H1 (cell line): ENCODE results near the gene NEDD4L. TPM values are rescaled to one million over a fixed set of nuclear protein-coding genes. Genes with fewer than 3 reads are reported as not detected.

Experiments used
- CTCF ChIA-PET: fragments of 300-600 bp; sonication (Branson Sonifier 250); formaldehyde crosslinking; loops from one replicate; lab custom pipeline; 2021; ENCODE audit not compliant: partially characterized antibody; lab: Charles Lee
- POLR2A ChIA-PET: fragments of 300-600 bp; sonication (Branson Sonifier 250); formaldehyde crosslinking; loops from one replicate; lab custom pipeline; 2021; ENCODE audit warnings: inconsistent platforms; ENCODE audit not compliant: partially characterized antibody; lab: Charles Lee
- DNase-seq, 2 experiments: peaks; one replicate each; pipeline versions ENCODE4 v3.0.0 to v3.0.0-alpha.2; 2010 to 2022; ENCODE audit warnings: low spot score in 2 of 2, low read depth in 1 of 2, mixed read lengths in 1 of 2
- FAIRE-seq: peaks from 2 replicates; lab custom pipeline; 2011; peaks lifted over from hg19 to GRCh38; lab: Jason Lieb, UNC
- H2AFZ ChIP-seq: 2 replicates; pipeline ENCODE4 v1.8.1; 2012; ENCODE audit warnings: low read length, inconsistent platforms
- H2AK5ac ChIP-seq: 2 replicates; pipeline ENCODE4 v1.6.1; 2013; ENCODE audit warnings: low read depth, low read length
- H2BK120ac ChIP-seq: replicated peaks from 2 replicates; pipeline ENCODE3; 2013; ENCODE audit warnings: low read depth, low read length, inconsistent platforms
- H2BK12ac ChIP-seq: 2 replicates; pipeline ENCODE4 v1.6.1; 2013; ENCODE audit warnings: low read depth, low read length
- H2BK15ac ChIP-seq: 2 replicates; pipeline ENCODE4 v1.6.1; 2013; ENCODE audit warnings: low read length
- H2BK20ac ChIP-seq: 2 replicates; pipeline ENCODE4 v1.6.1; 2013; ENCODE audit warnings: low read length
- H2BK5ac ChIP-seq: 2 replicates; pipeline ENCODE4 v1.6.1; 2013; ENCODE audit warnings: low read depth, low read length
- H3K14ac ChIP-seq: 2 replicates; pipeline ENCODE4 v1.6.1; 2013; ENCODE audit warnings: inconsistent platforms; ENCODE audit not compliant: insufficient read length
- H3K18ac ChIP-seq: 2 replicates; pipeline ENCODE4 v1.6.1; 2013; ENCODE audit warnings: low read length; ENCODE audit errors: extremely low read depth
- H3K23ac ChIP-seq: 2 replicates; pipeline ENCODE4 v1.6.1; 2013; ENCODE audit warnings: inconsistent platforms; ENCODE audit not compliant: insufficient read length
- H3K23me2 ChIP-seq: 2 replicates; pipeline ENCODE4 v1.6.1; 2013; ENCODE audit warnings: low read depth, low read length
- H3K27ac ChIP-seq: 2 replicates; pipeline ENCODE4 v1.6.1; 2011; ENCODE audit warnings: low read depth, low read length, inconsistent platforms
- H3K27me3 ChIP-seq, 4 experiments: replicated peaks in 1 of 4; 1 replicate in 1 of 4; 2 replicates in 3 of 4; pipeline versions ENCODE4 v1.6.1 to v1.8.1; 2011 to 2013; ENCODE audit warnings: low read length in 3 of 4, mild to moderate bottlenecking in 3 of 4, inconsistent platforms in 2 of 4, mixed read lengths in 2 of 4, moderate library complexity in 1 of 4; ENCODE audit not compliant: control insufficient read depth in 3 of 4, insufficient read depth in 3 of 4; ENCODE audit errors: extremely low read depth in 1 of 4
- H3K36me3 ChIP-seq, 4 experiments: 2 replicates each; pipeline versions ENCODE4 v1.6.1 to v1.8.1; 2011 to 2013; ENCODE audit warnings: mild to moderate bottlenecking in 4 of 4, low read length in 3 of 4, moderate library complexity in 2 of 4, control low read depth in 1 of 4, inconsistent platforms in 1 of 4; ENCODE audit not compliant: insufficient read depth in 4 of 4, control insufficient read depth in 2 of 4
- H3K4ac ChIP-seq: replicated peaks from 2 replicates; pipeline ENCODE3; 2013; ENCODE audit warnings: low read length, low read depth, mixed read lengths, inconsistent platforms; ENCODE audit not compliant: insufficient read length
- H3K4me1 ChIP-seq, 4 experiments: replicated peaks in 1 of 4; 1 replicate in 1 of 4; 2 replicates in 3 of 4; pipeline versions ENCODE4 v1.6.1 to v1.8.1; 2011 to 2013; ENCODE audit warnings: low read length in 3 of 4, inconsistent platforms in 2 of 4, mixed read lengths in 1 of 4; ENCODE audit not compliant: insufficient read depth in 4 of 4, control insufficient read depth in 3 of 4
- H3K4me2 ChIP-seq, 2 experiments: 2 replicates each; pipeline versions ENCODE4 v1.6.1 to v1.8.1; 2011 to 2013; ENCODE audit warnings: low read depth in 2 of 2, low read length in 2 of 2, control low read depth in 1 of 2, inconsistent platforms in 1 of 2, mild to moderate bottlenecking in 1 of 2; ENCODE audit not compliant: insufficient read depth in 1 of 2
- H3K4me3 ChIP-seq, 4 experiments: fragments of 200-600, 300-600 bp in 1 of 4; sonication (generic), shearing (Covaris generic), sonication (Bioruptor Twin) in 1 of 4; 2 replicates each; pipeline versions ENCODE4 v1.5.1 to v1.8.1; 2011 to 2016; ENCODE audit warnings: low read length in 4 of 4, low read depth in 3 of 4, control low read depth in 2 of 4, inconsistent platforms in 2 of 4, mild to moderate bottlenecking in 2 of 4, mixed read lengths in 1 of 4, moderate library complexity in 1 of 4; ENCODE audit not compliant: insufficient read depth in 2 of 4; ENCODE audit errors: extremely low read depth in 1 of 4
- H3K56ac ChIP-seq: replicated peaks from 2 replicates; pipeline ENCODE3; 2013; ENCODE audit warnings: low read depth, mild to moderate bottlenecking, mixed read lengths, low read length, inconsistent platforms; ENCODE audit not compliant: insufficient read length
- H3K79me1 ChIP-seq: 2 replicates; pipeline ENCODE4 v1.6.1; 2013; ENCODE audit warnings: low read depth, low read length, control low read depth
- H3K79me2 ChIP-seq, 2 experiments: 2 replicates each; pipeline versions ENCODE4 v1.6.1 to v1.8.1; 2012 to 2013; ENCODE audit warnings: low read length in 2 of 2, mild to moderate bottlenecking in 2 of 2, inconsistent platforms in 1 of 2; ENCODE audit not compliant: insufficient read depth in 2 of 2, control insufficient read depth in 1 of 2
- H3K9ac ChIP-seq, 4 experiments: replicated peaks in 1 of 4; 1 replicate in 1 of 4; 2 replicates in 3 of 4; pipeline versions ENCODE4 v1.6.1 to v1.8.1; 2011 to 2013; ENCODE audit warnings: low read depth in 3 of 4, low read length in 3 of 4, control low read depth in 2 of 4, mild to moderate bottlenecking in 2 of 4, moderate library complexity in 2 of 4, inconsistent platforms in 1 of 4; ENCODE audit errors: extremely low read depth in 1 of 4
- H3K9me3 ChIP-seq, 2 experiments: 2 replicates each; pipeline versions ENCODE4 v1.6.1 to v1.8.1; 2012 to 2013; ENCODE audit warnings: mild to moderate bottlenecking in 2 of 2, moderate library complexity in 2 of 2, control low read depth in 1 of 2, inconsistent platforms in 1 of 2, low read depth in 1 of 2, low read length in 1 of 2, mixed read lengths in 1 of 2; ENCODE audit not compliant: insufficient read depth in 2 of 2
- H4K20me1 ChIP-seq, 2 experiments: replicated peaks in 1 of 2; 2 replicates each; pipeline versions ENCODE3 to v1.8.1; 2011 to 2013; ENCODE audit warnings: inconsistent platforms in 2 of 2, low read length in 2 of 2, mild to moderate bottlenecking in 1 of 2; ENCODE audit not compliant: insufficient read depth in 2 of 2, control insufficient read depth in 1 of 2
- H4K5ac ChIP-seq: 2 replicates; pipeline ENCODE4 v1.6.1; 2013; ENCODE audit warnings: low read length, low read depth, mixed read lengths, inconsistent platforms; ENCODE audit not compliant: insufficient read length
- H4K8ac ChIP-seq: 2 replicates; pipeline ENCODE4 v1.8.0; 2013; ENCODE audit warnings: mild to moderate bottlenecking, moderate library complexity, low read length, inconsistent platforms; ENCODE audit not compliant: insufficient read depth; ENCODE audit errors: extremely low read depth
- H4K91ac ChIP-seq: replicated peaks from 2 replicates; pipeline ENCODE3; 2013; ENCODE audit warnings: low read length, mixed read lengths, inconsistent platforms; ENCODE audit not compliant: insufficient read length
- CBX8 ChIP-seq: fragments of 300-800, 300-1000 bp; sonication (generic); IDR thresholded peaks from 2 replicates; pipeline ENCODE4 v1.7.1; 2016; ENCODE audit warnings: low read depth, low read length, borderline replicate concordance
- CEBPB ChIP-seq: IDR thresholded peaks from 2 replicates; pipeline ENCODE4 v1.6.1; 2012; ENCODE audit warnings: low read depth, low read length
- EZH2 ChIP-seq: fragments of 200-600 bp; sonication (generic); IDR thresholded peaks from 2 replicates; pipeline ENCODE4 v1.7.1; 2012; ENCODE audit warnings: low read depth, mild to moderate bottlenecking, moderate library complexity, low read length, inconsistent platforms; ENCODE audit not compliant: severe bottlenecking
- FOSL1 ChIP-seq: IDR thresholded peaks from 2 replicates; pipeline ENCODE4 v1.6.1; 2011; ENCODE audit warnings: mild to moderate bottlenecking, low read depth, low read length, moderate library complexity; ENCODE audit not compliant: insufficient read depth
- MAFK ChIP-seq: IDR thresholded peaks from 2 replicates; pipeline ENCODE4 v1.6.1; 2012; ENCODE audit warnings: low read depth, mild to moderate bottlenecking, improper control_type of control experiment, low read length
- NANOG ChIP-seq: IDR thresholded peaks from 2 replicates; pipeline ENCODE4 v1.6.1; 2011; ENCODE audit warnings: low read length, low read depth, mild to moderate bottlenecking, inconsistent platforms; ENCODE audit not compliant: insufficient read depth, poor library complexity, severe bottlenecking
- POLR2AphosphoS5 ChIP-seq: IDR thresholded peaks from 2 replicates; pipeline ENCODE4 v1.6.1; 2011; ENCODE audit warnings: low read depth, low read length
- POU5F1 ChIP-seq: IDR thresholded peaks from 2 replicates; pipeline ENCODE4 v1.6.1; 2011; ENCODE audit warnings: low read depth, mild to moderate bottlenecking, low read length, moderate library complexity
- RXRA ChIP-seq: IDR thresholded peaks from 2 replicates; pipeline ENCODE4 v1.6.1; 2011; ENCODE audit warnings: low read depth, mild to moderate bottlenecking, low read length, moderate library complexity; ENCODE audit not compliant: insufficient read depth
- SAP30 ChIP-seq: fragments of 300-600 bp; sonication (generic); IDR thresholded peaks from 2 replicates; pipeline ENCODE4 v1.7.1; 2012; ENCODE audit warnings: low read length, moderate library complexity, mild to moderate bottlenecking, inconsistent platforms; ENCODE audit not compliant: insufficient read depth, insufficient replicate concordance
- SIRT6 ChIP-seq: IDR thresholded peaks from one replicate; pipeline ENCODE4 v1.7.1; 2012; ENCODE audit warnings: low read length, inconsistent platforms
- SP4 ChIP-seq: IDR thresholded peaks from 2 replicates; pipeline ENCODE4 v1.6.1; 2012; ENCODE audit warnings: low read length, inconsistent platforms
- WGBS, 2 experiments: shearing (Covaris generic) in 1 of 2; methylation state at CpG; one replicate each; pipeline versions ENCODE4 v1.1.6 to v1.1.7; 2013 to 2015; ENCODE audit warnings: low lambda C conversion rate in 2 of 2, mixed read lengths in 2 of 2, inconsistent platforms in 1 of 2, low coverage in 1 of 2, missing lambda C conversion rate in 1 of 2; ENCODE audit not compliant: insufficient replicate concordance in 2 of 2, insufficient coverage in 1 of 2, insufficient read length in 1 of 2; ENCODE audit errors: extremely low coverage in 1 of 2, missing lambda C conversion rate in 1 of 2; 5-methylcytosine and 5-hydroxymethylcytosine counted together
- polyA plus RNA-seq, 7 experiments: library from polyadenylated mRNA; depleted of rRNA in 3 of 7; stranded (reverse) in 5 of 7; unstranded in 2 of 7; fragments of >200 nt in 5 of 7; fragments of 200-250 nt in 2 of 7; gene quantifications; 1 replicate in 5 of 7; 2 replicates in 1 of 7; 4 replicates in 1 of 7; pipeline versions ENCODE4 v1.2.1 to v1.2.3, GENCODE V29; 2011 to 2013; ENCODE audit warnings: missing spikeins in 2 of 7, mixed read lengths in 2 of 7
- total RNA-seq: library from RNA; stranded (reverse); fragmentation: NEBNext Ultra II Directional; extraction: Animal tissue kit (Norgen Biotek cat#: 25700); gene quantifications from 2 replicates; pipeline ENCODE4 v1.2.1, GENCODE V29; 2021

The NEDD4L gene
- total and polyA plus RNA-seq, 2 of the 8 experiments (the other 6 are each of a cell fraction or from before 2014, with no cell fraction given), result 37.3 to 69.8 TPM

- CTCF ChIA-PET, result interaction anchor here (2.0 to 4.9 kb wide), 3 partner anchors 9 to 101 kb away, joined by 6 to 45 read pairs (median 25); partner anchors contain the start of gene NEDD4L
- Histone ChIP-seq H3K14ac (no peak overlapping the region), H3K4me2 (no peak overlapping the region), H3K4me3 (no peak overlapping the region), H3K4me1 (peaks cover 0 to 6% (median 2%) of the 10 kb centered on the region in 4 experiments; a peak in 4 of 7 replicates), H2BK12ac (no peak overlapping the region), H3K9me3 (no peaks in the 10 kb centered on the region), H3K23ac (no peak overlapping the region), H3K36me3 (no peaks in the 10 kb centered on the region), H2BK20ac (no peak overlapping the region), H4K20me1 (no peaks in the 10 kb centered on the region), H3K56ac (no peak overlapping the region), H2BK5ac (no peak overlapping the region), H3K27me3 (no peaks in the 10 kb centered on the region), H3K79me1 (peaks cover 10% of the 10 kb centered on the region; the same call in 1 of the 2 replicates), H3K4ac (no peak overlapping the region), H2BK15ac (no peak overlapping the region), H4K5ac (no peak overlapping the region), H4K91ac (no peak overlapping the region), H3K18ac (no peak overlapping the region), H2BK120ac (no peak overlapping the region), H2AFZ (no peak overlapping the region), H3K79me2 (peaks cover 8 to 79% of the 10 kb centered on the region in 2 experiments), H3K9ac (no peak overlapping the region), H3K23me2 (no peaks in the 10 kb centered on the region), H4K8ac (peak overlapping the region; percentile 16; the same call in 1 of the 2 replicates), H2AK5ac (no peak overlapping the region), H3K27ac (no peak overlapping the region)
- FAIRE-seq (no peak), DNase-seq (no peak)
- POLR2A ChIA-PET, result no interaction called here
- WGBS, 2 experiments, result 93% methylated on average over 10 of the region's 10 CpGs; no CpG with 5 or more reads in 1 of the 2 experiments
- TF ChIP-seq SP4 (no peak), SIRT6 (no peak), POU5F1 (no peak), RXRA (no peak), POLR2AphosphoS5 (no peak), SAP30 (no peak), MAFK (no peak), CEBPB (no peak), FOSL1 (no peak), NANOG (no peak), EZH2 (no peak), CBX8 (no peak)
Measured at GRCh38 chr18:58144671-58145285, 100.8 kb downstream of the NEDD4L start.
